NT2/D1 (cell line): ENCODE results near the gene PSME3.

Source experiments
- SUZ12 ChIP-seq: IDR thresholded peaks from 2 replicates; pipeline ENCODE4 v1.6.1; 2011; ENCODE audit not compliant: insufficient read length, insufficient read depth; ENCODE audit errors: extremely low read depth
- YY1 ChIP-seq: IDR thresholded peaks from 2 replicates; pipeline ENCODE4 v1.6.1; 2011; ENCODE audit not compliant: insufficient read length, insufficient read depth
- ZNF274 ChIP-seq: IDR thresholded peaks from 2 replicates; pipeline ENCODE4 v1.6.1; 2011; ENCODE audit warnings: mild to moderate bottlenecking, low read depth, low read length

GRCh38 chr17:42886283-42887176 is 53.3 kb downstream of the PSME3 start:
- TF ChIP-seq YY1: no peak
- TF ChIP-seq ZNF274: no peak
- no peak for TF ChIP-seq SUZ12
